HCT116 (cell line): Measurements from ENCODE around the gene MTRF1L. TPM values are rescaled to one million over a fixed set of nuclear protein-coding genes. Genes with fewer than 3 reads are reported as not detected.

Source experiments
- ATAC-seq: fragments of 200-7000 bp; cut with Tn5 transposase; 2 replicates; pipeline ENCODE4 v1.9.1; 2020; ENCODE audit warnings: mild to moderate bottlenecking, moderate library complexity
- BruUV-seq: library from RNA; stranded (reverse); fragments of 400-500 nt; replicated peaks from 2 replicates; lab custom pipeline; 2021; lab: Mats Ljungman, UMichigan
- CTCF ChIA-PET: fragments of 300-600 bp; sonication (Branson Sonifier 250); formaldehyde crosslinking; loops from one replicate; lab custom pipeline; 2021; ENCODE audit warnings: antibody characterized with exemption; lab: Charles Lee
- POLR2A ChIA-PET: fragments of 300-600, 350-600 bp; sonication (Branson Sonifier 250); formaldehyde crosslinking; loops from one replicate; lab custom pipeline; 2021; ENCODE audit warnings: antibody characterized with exemption; lab: Charles Lee
- RAD21 ChIA-PET, 2 experiments: fragments of 300-600 bp; sonication (Branson Sonifier 250); formaldehyde crosslinking; loops; one replicate each; lab custom pipeline; 2023; ENCODE audit warnings: low total read pairs in 2 of 2; ENCODE audit not compliant: uncharacterized antibody in 2 of 2, unreplicated experiment in 2 of 2, low non-redundant PET in 1 of 2; lab: Charles Lee
- DNase-seq: peaks from one replicate; pipeline ENCODE4 v3.0.0-alpha.2; 2010; ENCODE audit warnings: low read depth, low spot score
- H2AFZ ChIP-seq: fragments of 200-600 bp; shearing (Covaris generic), sonication (generic); 2 replicates; pipeline ENCODE4 v1.6.1; 2017; ENCODE audit warnings: low read depth, mixed run types, mixed read lengths, antibody characterized with exemption, low read length; ENCODE audit not compliant: poor library complexity, severe bottlenecking
- H3K27ac ChIP-seq: 2 replicates; pipeline ENCODE4 v1.5.1; 2012; ENCODE audit warnings: low read depth, low read length
- H3K27me3 ChIP-seq: fragments of 200-600 bp; sonication (generic); 2 replicates; pipeline ENCODE4 v1.6.1; 2016; ENCODE audit warnings: mixed run types, low read length, mixed read lengths; ENCODE audit not compliant: insufficient read depth
- H3K36me3 ChIP-seq, 2 experiments: fragments of 200-500 bp in 1 of 2; fragments of 200-600 bp in 1 of 2; sonication (Bioruptor generic) in 1 of 2; sonication (generic) in 1 of 2; 2 replicates each; pipeline versions ENCODE4 v1.5.1 to v1.6.1; 2014 to 2016; ENCODE audit warnings: low read length in 2 of 2, inconsistent platforms in 1 of 2, mixed read lengths in 1 of 2, mixed run types in 1 of 2; ENCODE audit not compliant: insufficient read depth in 2 of 2, control insufficient read depth in 1 of 2
- H3K4me1 ChIP-seq, 2 experiments: fragments of 200-600 bp in 1 of 2; sonication (generic) in 1 of 2; 2 replicates each; pipeline versions ENCODE4 v1.5.1 to v1.6.1; 2012 to 2017; ENCODE audit warnings: low read length in 2 of 2, inconsistent platforms in 1 of 2, mild to moderate bottlenecking in 1 of 2, mixed read lengths in 1 of 2, mixed run types in 1 of 2, moderate library complexity in 1 of 2; ENCODE audit not compliant: insufficient read depth in 2 of 2, control insufficient read depth in 1 of 2
- H3K4me2 ChIP-seq: fragments of 200-600 bp; sonication (generic); 2 replicates; pipeline ENCODE4 v1.6.1; 2017; ENCODE audit warnings: mixed run types, low read length, mixed read lengths
- H3K4me3 ChIP-seq, 2 experiments: fragments of 200-600 bp in 1 of 2; sonication (generic) in 1 of 2; replicated peaks in 1 of 2; 2 replicates each; pipeline ENCODE4 v1.5.1; 2011 to 2016; ENCODE audit warnings: low read length in 2 of 2, control low read depth in 1 of 2, low read depth in 1 of 2, mild to moderate bottlenecking in 1 of 2, mixed read lengths in 1 of 2, mixed run types in 1 of 2
- H3K79me2 ChIP-seq: fragments of 200-600 bp; sonication (generic); 2 replicates; pipeline ENCODE4 v1.6.1; 2017; ENCODE audit warnings: mild to moderate bottlenecking, mixed run types, low read length, moderate library complexity, mixed read lengths; ENCODE audit not compliant: insufficient read depth
- H3K9ac ChIP-seq: fragments of 200-600 bp; sonication (generic); 2 replicates; pipeline ENCODE4 v1.6.1; 2016; ENCODE audit warnings: low read length, mixed read lengths
- H3K9me2 ChIP-seq: fragments of 200-600 bp; sonication (generic), shearing (Covaris generic); 2 replicates; pipeline ENCODE4 v1.6.1; 2017; ENCODE audit warnings: mixed run types, mild to moderate bottlenecking, moderate library complexity; ENCODE audit not compliant: insufficient read depth
- H3K9me3 ChIP-seq, 2 experiments: fragments of 200-500 bp in 1 of 2; fragments of 200-600 bp in 1 of 2; sonication (Bioruptor generic) in 1 of 2; sonication (generic) in 1 of 2; 2 replicates each; pipeline ENCODE4 v1.6.1; 2014 to 2017; ENCODE audit warnings: low read length in 2 of 2, mixed read lengths in 2 of 2, inconsistent platforms in 1 of 2, low read depth in 1 of 2, mild to moderate bottlenecking in 1 of 2, mixed run types in 1 of 2, moderate library complexity in 1 of 2; ENCODE audit not compliant: control insufficient read depth in 1 of 2, insufficient read depth in 1 of 2
- H4K20me1 ChIP-seq: fragments of 200-600 bp; sonication (generic), shearing (Covaris generic); 2 replicates; pipeline ENCODE4 v1.6.1; 2017; ENCODE audit warnings: mixed run types, mild to moderate bottlenecking, moderate library complexity; ENCODE audit not compliant: insufficient read depth
- EZH2 ChIP-seq: fragments of 200-600 bp; sonication (generic); IDR thresholded peaks from 2 replicates; pipeline ENCODE4 v1.6.1; 2017; ENCODE audit warnings: antibody characterized with exemption, mixed run types
- JUND ChIP-seq: IDR thresholded peaks from 2 replicates; pipeline ENCODE4 v1.6.1; 2012
- SRF ChIP-seq: IDR thresholded peaks from 2 replicates; pipeline ENCODE4 v1.6.1; 2012; ENCODE audit warnings: low read depth
- TCF7L2 ChIP-seq: IDR thresholded peaks from 2 replicates; pipeline ENCODE4 v1.7.0; 2011; ENCODE audit warnings: borderline replicate concordance, inconsistent platforms; ENCODE audit not compliant: insufficient read depth, insufficient read length; ENCODE audit errors: extremely low read depth
- ZNF274 ChIP-seq: fragments of 200-500 bp; sonication (Bioruptor generic); IDR thresholded peaks from 2 replicates; pipeline ENCODE4 v1.6.1; 2014; ENCODE audit warnings: mild to moderate bottlenecking, low read depth, low read length, inconsistent platforms
- intact Hi-C: fragments of 100-400 bp; cut with micrococcal nuclease; formaldehyde crosslinking; loops from 2 replicates; pipeline ENCODE4 v1.10.0; 2022
- total RNA-seq: library from RNA; stranded (reverse); gene quantifications from one replicate; pipeline ENCODE4 v1.2.1, GENCODE V29; 2021; ENCODE audit not compliant: unreplicated experiment
- TF ChIP-seq, protein P1 (sequence below), 3 experiments: fragments of 200-600 bp in 1 of 3; sonication (generic) in 1 of 3; IDR thresholded peaks in 2 of 3; conservative IDR thresholded peaks in 1 of 3; 2 replicates each; pipeline ENCODE4 v1.5.1; 2012 to 2017; ENCODE audit warnings: low read depth in 2 of 3, low read length in 2 of 3, antibody characterized with exemption in 1 of 3, borderline replicate concordance in 1 of 3, control low read depth in 1 of 3, mild to moderate bottlenecking in 1 of 3, mixed read lengths in 1 of 3, mixed run types in 1 of 3, moderate library complexity in 1 of 3; ENCODE audit not compliant: insufficient read depth in 1 of 3
- TF ChIP-seq, protein P2 (sequence below): IDR thresholded peaks from 2 replicates; pipeline ENCODE4 v1.6.1; 2012
- TF ChIP-seq, protein P3 (sequence below): IDR thresholded peaks from 2 replicates; pipeline ENCODE4 v1.6.1; 2012
- TF ChIP-seq, protein P4 (sequence below): IDR thresholded peaks from 2 replicates; pipeline ENCODE4 v1.6.1; 2012; ENCODE audit warnings: low read depth

Gene MTRF1L
- total RNA-seq, 1 experiment from 2014 or later, result 26.2 TPM

DNA sequence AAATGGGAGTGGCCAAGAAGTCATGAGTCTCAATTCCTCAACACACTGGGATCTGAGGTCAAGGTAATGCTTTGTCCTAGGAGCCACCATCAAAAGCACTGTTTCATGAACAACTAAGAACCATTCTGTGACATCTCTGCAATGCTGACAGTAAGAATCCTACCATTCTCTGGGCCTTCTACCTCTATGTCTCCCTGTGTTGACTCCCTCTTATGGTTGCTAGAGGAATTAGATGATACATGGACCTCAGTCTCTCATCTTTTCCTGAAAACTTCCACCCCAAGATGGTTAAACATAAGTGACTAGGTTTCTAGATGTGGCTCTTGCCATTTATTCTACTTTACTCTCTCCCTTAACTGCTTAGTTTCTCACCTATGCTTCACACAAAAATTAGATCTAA is 9.1 kb downstream of the MTRF1L start:
- Histone ChIP-seq H3K9me3 (no peaks in the 10 kb centered on the region), H3K4me2 (no peak overlapping the region), H3K79me2 (peaks cover 87% of the 10 kb centered on the region), H3K9ac (no peak overlapping the region), H3K4me1 (no peaks in the 10 kb centered on the region), H4K20me1 (0 out of 2 replicates have a peak, but pooled peaks cover 5% of the 10 kb centered on the region), H3K36me3 (peaks cover 33 to 39% of the 10 kb centered on the region in 2 experiments), H3K27ac (no peak overlapping the region), H3K4me3 (no peak overlapping the region), H3K9me2 (no peaks in the 10 kb centered on the region), H2AFZ (no peak overlapping the region), H3K27me3 (no peaks in the 10 kb centered on the region)
- ChIA-PET CTCF (no interaction called here), POLR2A (no interaction called here), RAD21 (no interaction called here)
- no TSS peak for BruUV-seq
- ATAC-seq (peak; percentile 85), DNase-seq (peak; percentile 15)
- no peak for TF ChIP-seq TCF7L2
- TF ChIP-seq, protein P1, sequence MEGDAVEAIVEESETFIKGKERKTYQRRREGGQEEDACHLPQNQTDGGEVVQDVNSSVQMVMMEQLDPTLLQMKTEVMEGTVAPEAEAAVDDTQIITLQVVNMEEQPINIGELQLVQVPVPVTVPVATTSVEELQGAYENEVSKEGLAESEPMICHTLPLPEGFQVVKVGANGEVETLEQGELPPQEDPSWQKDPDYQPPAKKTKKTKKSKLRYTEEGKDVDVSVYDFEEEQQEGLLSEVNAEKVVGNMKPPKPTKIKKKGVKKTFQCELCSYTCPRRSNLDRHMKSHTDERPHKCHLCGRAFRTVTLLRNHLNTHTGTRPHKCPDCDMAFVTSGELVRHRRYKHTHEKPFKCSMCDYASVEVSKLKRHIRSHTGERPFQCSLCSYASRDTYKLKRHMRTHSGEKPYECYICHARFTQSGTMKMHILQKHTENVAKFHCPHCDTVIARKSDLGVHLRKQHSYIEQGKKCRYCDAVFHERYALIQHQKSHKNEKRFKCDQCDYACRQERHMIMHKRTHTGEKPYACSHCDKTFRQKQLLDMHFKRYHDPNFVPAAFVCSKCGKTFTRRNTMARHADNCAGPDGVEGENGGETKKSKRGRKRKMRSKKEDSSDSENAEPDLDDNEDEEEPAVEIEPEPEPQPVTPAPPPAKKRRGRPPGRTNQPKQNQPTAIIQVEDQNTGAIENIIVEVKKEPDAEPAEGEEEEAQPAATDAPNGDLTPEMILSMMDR (IDR thresholded peaks at IDR 0.05 in 2 of 3, conservative IDR thresholded peaks at IDR 0.05 in 1 of 3; ENCODE audit: borderline replicate concordance in 1 of 3, insufficient read depth in 1 of 3, low read depth in 2 of 3, low read length in 2 of 3), result peak in 2 of 3 experiments; percentile 33 to 41; a peak in 3 of 6 replicates
- intact Hi-C loops, result no loop called here

DNA sequence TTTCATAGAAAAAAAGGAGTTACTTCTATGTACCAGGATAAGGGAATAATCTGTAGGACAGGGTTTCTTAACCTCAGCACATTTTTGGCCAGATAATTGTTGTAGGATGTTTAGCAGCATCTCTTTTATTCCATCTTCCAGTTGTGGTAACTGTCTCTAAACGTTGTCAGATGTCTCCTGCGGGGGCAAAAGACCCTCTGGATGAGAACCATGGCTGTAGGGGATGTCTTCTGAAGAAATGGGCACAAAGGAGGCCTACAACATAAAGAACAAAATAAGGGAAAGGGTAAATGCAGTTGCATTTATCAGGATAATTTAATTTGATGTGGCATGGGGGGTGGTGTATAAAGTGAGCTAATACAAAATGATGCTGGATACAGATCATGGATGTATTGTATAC is 15.5 kb downstream of the MTRF1L start:
- CTCF ChIA-PET, result no interaction called here
- Histone ChIP-seq H3K79me2 (peaks cover 68% of the 10 kb centered on the region), H4K20me1 (no peaks in the 10 kb centered on the region), H3K4me2 (no peak overlapping the region), H3K27me3 (no peaks in the 10 kb centered on the region), H3K36me3 (peaks cover 8 to 14% of the 10 kb centered on the region in 2 experiments; a peak in 3 of 4 replicates), H3K4me1 (peaks cover 8 to 15% of the 10 kb centered on the region in 2 experiments; a peak in 3 of 4 replicates), H3K9ac (no peak overlapping the region), H3K9me3 (no peaks in the 10 kb centered on the region), H3K27ac (no peak overlapping the region), H3K9me2 (no peaks in the 10 kb centered on the region), H2AFZ (no peak overlapping the region), H3K4me3 (no peak overlapping the region)
- RAD21 ChIA-PET, result no interaction called here
- TF ChIP-seq, protein P1 (IDR thresholded peaks at IDR 0.05 in 2 of 3, conservative IDR thresholded peaks at IDR 0.05 in 1 of 3; ENCODE audit: borderline replicate concordance in 1 of 3, insufficient read depth in 1 of 3, low read depth in 2 of 3, low read length in 2 of 3), result no peak
- TF ChIP-seq, protein P2, sequence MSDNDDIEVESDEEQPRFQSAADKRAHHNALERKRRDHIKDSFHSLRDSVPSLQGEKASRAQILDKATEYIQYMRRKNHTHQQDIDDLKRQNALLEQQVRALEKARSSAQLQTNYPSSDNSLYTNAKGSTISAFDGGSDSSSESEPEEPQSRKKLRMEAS, result no peak
- TF ChIP-seq ZNF274 (no peak), SRF (no peak), TCF7L2 (no peak), EZH2 (no peak), JUND (no peak)
- TF ChIP-seq, protein P3, sequence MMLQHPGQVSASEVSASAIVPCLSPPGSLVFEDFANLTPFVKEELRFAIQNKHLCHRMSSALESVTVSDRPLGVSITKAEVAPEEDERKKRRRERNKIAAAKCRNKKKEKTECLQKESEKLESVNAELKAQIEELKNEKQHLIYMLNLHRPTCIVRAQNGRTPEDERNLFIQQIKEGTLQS, result no peak
- TF ChIP-seq, protein P4, sequence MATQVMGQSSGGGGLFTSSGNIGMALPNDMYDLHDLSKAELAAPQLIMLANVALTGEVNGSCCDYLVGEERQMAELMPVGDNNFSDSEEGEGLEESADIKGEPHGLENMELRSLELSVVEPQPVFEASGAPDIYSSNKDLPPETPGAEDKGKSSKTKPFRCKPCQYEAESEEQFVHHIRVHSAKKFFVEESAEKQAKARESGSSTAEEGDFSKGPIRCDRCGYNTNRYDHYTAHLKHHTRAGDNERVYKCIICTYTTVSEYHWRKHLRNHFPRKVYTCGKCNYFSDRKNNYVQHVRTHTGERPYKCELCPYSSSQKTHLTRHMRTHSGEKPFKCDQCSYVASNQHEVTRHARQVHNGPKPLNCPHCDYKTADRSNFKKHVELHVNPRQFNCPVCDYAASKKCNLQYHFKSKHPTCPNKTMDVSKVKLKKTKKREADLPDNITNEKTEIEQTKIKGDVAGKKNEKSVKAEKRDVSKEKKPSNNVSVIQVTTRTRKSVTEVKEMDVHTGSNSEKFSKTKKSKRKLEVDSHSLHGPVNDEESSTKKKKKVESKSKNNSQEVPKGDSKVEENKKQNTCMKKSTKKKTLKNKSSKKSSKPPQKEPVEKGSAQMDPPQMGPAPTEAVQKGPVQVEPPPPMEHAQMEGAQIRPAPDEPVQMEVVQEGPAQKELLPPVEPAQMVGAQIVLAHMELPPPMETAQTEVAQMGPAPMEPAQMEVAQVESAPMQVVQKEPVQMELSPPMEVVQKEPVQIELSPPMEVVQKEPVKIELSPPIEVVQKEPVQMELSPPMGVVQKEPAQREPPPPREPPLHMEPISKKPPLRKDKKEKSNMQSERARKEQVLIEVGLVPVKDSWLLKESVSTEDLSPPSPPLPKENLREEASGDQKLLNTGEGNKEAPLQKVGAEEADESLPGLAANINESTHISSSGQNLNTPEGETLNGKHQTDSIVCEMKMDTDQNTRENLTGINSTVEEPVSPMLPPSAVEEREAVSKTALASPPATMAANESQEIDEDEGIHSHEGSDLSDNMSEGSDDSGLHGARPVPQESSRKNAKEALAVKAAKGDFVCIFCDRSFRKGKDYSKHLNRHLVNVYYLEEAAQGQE, result no peak
- intact Hi-C loops, result no loop called here
- no peak for ATAC-seq
- POLR2A ChIA-PET, result interaction anchor here (0.7 kb wide), 1 partner anchor 14 kb away, joined by 3 read pairs; no protein-coding TSS in a partner anchor
- DNase-seq, result no peak
- BruUV-seq, result no TSS peak
